ENCODE results near the gene SF1.

SF1 gene

DNA sequence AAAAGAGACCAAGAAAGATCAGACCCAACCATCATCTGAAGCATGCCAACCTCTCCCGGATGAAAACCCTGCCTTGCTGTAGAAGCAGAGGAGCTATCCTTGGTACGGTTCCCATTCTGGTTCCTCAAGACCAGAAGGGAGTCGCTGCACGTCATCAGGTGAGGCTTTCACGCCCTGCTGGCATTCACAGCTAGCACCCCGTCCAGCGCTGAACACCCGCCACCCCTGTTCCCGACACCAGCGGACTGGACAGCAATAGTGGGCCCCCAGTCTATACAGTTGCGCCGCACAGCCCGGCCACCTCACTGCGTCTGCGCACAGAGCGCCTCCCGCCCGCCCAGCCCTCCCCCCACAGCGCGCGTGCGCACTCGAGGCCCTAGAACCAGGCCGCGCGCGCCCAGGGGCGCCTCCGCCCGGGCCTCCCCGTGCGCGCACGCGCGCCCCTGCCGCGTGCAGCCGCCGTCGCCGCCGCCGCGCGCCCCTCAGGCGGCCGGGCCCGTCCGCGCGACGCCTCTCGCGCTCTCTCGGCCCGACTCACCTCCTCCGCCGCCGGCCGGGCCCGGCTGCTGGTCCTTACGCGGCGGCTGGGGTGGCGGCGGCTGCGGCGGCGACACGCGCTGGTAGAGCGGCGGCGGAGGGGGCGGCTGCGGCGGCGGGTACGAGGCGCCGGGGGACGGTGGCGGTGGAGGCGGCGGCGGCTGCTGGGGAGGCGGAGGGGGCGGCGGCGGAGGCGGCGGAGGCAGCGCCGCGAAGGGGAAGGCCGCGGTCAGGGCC, 706 bp downstream of the SF1 start:
- peak; percentile 82 for DNase-seq

DNA sequence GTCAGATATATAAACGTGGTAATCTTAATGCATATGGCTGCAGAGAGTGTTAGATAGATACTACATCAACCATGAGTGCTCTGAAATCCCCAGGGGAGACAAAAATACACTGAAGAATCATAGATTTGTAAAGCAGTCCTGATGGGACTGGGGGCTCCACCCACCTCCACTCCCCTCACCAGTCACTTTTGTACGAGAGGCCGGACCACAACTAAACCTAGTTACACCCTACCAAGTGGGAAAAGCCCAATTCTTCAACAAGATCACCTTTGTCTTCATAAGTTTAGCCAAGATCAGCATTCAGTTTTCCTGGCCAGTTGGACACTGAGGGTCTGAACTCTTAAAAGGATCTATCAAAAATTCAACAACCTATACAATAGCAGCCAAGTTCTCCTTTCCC, 1.5 kb downstream of the SF1 start:
- DNase-seq: no peak

DNA sequence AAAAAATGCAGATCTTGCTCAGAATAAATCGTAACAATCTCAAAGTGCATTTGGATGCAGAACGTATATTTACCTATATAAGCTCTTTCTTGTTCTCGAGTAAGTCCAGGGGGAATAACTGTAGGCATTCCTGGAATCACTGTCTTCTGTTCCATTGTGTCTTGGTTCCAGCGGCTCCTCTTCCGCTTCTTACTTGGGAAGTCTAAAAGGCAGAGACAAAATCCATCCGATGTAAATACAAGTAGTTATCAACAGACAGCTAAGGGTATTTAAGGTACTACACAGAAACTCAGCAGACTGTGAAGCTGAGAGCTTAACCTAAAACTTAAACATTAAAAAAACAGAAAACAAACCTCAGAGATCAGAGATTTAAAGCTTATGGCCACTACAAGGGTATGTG, 1.9 kb downstream of the SF1 start:
- DNase-seq: no peak

DNA sequence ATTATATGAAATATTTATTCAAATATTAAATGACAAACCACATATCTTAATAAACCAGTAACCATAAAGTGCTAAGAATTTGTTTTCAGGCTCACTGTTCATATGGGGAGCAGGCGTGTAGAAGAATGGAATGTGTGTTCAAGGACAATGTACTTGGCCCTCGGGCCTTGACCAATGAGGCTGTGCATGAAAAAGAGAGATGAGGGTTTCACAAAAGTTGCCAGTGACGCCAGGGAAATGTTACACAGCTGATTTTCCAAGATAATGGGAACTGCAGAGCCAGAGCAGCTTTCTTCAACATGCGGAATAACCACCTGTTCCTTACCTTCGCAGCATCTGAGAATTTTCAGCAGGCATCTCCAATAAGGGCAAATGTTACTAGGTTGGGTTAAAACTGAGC, 4.2 kb downstream of the SF1 start:
- no peak for DNase-seq

GRCh38 chr11:64772303-64773018, 5.9 kb downstream of the SF1 start:
- DNase-seq: no peak

DNA sequence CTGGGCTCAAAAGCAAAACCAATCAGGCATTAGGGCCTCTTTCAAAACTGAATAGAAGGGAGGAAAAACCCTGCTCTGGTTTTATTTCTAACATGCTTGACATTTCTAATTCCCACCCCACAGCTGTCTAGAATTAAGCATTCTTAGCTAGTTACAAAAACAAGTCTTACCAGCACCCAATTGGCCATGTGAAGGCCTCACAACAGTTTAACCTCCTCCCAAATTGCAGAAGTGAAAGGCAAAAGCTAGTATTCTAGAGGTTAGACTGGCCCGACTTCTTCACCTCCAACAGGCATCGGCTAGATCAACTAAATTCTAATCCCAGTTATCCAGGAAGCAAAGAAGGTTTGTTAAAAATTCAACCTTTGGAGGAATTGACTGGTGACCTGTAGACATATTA, 6.5 kb downstream of the SF1 start:
- no peak for DNase-seq

DNA sequence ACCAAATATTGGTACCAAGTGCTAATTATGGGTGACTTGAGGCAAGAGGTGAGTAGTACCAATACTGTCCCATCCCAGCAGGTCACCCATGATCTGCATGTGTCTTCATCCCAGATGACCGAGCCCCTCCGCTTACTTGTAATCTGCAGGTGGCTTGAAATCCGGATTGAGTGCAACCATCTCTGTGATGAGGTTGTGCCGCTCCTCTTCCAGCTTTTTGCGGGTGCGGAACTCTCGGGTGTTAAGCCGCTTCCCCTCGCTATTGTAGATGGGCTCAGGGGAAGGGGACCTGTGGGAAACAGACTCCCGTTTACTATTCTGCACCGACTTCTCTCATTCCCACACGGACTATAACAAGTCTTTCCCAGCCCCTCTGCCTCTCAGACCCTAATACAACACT, 8.2 kb downstream of the SF1 start:
- DNase-seq: no peak

- no peak for DNase-seq
These were observed 9.1 kb downstream of the SF1 start for GRCh38 chr11:64769283-64769682.

DNA sequence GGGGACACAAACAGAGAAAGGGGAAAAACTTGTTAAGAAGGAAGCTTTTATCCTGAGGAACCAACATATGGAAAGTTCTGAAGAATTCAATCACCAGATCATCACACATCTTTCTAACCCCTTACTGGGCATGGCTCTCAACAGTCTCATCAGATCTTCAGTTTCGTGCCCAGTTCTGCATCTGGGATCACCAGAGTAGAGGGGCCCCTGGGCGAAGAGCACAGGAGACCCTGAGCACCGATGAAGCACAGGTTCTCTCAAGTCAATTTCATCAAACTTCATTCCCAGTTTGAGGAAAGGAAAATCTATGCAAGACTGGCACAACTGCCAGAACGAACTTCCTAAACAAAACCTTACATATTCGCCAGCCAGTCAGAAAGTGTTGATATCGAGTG, 10.0 kb downstream of the SF1 start:
- DNase-seq: no peak

DNA sequence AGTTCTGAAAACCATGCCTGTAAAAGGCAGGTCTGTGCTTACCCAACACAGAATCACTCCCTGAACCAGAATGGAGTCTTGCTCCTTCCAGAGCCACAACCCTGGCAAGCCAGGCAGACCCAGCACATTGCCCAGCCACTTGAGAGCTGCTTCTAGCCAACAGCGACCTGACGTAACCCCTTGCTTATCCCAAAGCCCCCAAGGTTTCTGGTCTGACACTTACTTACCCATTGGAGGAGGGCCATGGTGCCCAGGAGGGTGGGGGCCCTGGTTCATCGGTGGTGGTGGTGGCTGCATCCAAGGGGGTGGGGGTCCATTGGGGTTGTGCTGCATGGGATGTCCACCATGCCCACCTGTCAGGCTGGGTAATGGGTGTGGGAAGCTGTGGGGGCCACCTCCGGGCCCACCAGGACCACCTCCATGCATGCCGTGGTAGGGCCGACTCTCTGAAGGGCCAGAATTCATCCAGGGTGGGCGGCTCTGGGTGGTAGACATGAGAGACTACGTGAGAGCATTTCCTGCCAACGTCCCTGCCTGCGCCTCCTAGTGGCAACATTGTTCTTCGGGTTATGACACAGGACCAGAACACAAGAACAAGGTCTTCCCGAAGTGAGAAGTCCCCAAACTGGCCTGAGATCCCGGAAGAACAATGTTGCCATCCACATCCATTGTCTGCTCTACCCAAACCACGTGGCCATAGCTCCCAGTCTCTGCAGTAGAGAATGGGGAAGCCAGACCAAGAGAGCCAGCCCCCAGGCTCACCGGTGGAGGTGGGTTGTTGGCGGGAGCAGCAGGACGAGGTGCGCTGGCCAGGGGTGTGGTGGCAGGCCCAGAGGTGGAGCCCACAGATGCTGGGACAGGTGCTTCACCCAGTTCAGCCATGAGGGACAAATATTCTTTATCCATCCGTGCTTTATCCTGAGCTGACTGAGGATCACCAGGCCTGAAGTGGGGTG, 10.7 kb downstream of the SF1 start:
- DNase-seq: peak; percentile 60

DNA sequence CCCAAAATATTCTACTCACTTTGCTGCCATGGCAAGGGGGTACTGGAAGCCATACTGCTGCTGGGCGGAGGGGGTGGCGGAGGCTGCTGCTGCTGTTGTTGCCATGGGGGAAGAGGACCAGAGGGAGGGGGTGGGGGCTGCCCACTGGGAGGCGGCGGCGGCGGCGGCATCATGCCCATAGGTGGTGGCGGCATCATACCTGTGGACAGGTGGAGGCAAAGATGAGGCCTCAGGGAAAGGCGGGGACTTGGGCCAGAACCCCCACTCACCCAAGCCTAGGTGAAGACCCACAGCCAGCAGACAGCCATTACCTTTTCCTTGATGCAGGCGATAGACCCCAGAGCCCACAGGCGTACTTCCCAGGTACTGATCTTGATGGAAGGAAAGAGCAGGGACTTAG, 11.5 kb downstream of the SF1 start:
- no peak for DNase-seq

DNA sequence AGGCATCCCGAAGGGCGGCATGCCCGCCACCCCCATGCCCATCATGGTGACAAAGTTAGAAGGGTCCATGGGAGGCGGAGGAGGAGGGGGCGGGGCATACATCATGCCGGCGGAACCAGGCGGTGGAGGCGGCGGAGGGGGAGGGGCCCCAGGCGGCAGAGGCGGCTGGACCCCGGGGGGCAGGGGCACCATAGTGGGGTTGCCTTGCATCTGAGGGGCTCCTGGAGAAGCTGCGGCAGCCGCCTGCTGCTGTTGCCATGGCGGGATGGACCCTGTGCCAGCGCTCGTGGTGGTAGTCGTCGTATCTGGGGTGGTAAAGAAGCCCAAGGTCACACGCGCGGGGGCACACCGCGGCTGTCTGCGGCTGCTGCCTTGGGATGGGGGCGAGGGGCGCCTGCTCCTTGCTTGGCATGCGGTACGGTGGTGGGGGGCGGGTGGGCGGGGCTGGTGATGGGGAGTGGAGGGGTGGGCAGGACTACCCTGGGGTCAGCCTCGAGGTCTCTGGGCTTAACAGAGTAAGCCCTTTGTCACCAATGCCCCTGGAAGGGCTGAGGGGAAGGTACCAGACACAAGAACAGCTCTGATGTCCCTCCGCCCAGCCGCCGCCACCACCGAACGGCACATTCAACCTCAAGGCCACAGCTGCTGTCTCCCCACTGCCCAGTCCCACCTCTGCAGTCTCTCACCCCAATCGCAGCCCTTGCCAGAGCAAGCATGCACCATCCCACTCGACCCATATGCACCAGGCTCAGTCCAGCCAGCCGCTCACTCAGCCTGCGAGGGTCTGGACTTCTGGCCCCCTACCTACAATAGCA, 12.3 kb downstream of the SF1 start:
- DNase-seq: no peak

GRCh38 chr11:64765291-64765850, 13.0 kb downstream of the SF1 start:
- DNase-seq: no peak

DNA sequence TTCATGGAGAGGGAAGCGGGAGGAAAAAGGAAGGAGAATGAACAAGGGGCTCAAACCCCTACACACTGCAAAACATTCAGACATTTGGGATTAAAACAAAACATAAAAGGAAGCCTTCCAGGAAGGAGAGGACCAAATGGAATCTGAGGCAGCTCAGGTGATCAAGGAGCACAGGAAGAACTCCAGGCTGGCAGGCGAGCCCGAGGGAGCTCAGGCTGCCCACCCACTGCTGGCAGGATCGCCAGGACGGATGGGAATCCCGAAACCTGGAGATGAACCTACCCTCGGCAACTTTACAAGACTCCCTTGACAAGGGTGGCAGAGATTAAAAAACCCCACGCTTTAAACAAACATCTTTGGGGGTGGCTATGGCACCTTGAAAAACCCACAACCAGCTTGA, 13.6 kb downstream of the SF1 start:
- no peak for DNase-seq

DNA sequence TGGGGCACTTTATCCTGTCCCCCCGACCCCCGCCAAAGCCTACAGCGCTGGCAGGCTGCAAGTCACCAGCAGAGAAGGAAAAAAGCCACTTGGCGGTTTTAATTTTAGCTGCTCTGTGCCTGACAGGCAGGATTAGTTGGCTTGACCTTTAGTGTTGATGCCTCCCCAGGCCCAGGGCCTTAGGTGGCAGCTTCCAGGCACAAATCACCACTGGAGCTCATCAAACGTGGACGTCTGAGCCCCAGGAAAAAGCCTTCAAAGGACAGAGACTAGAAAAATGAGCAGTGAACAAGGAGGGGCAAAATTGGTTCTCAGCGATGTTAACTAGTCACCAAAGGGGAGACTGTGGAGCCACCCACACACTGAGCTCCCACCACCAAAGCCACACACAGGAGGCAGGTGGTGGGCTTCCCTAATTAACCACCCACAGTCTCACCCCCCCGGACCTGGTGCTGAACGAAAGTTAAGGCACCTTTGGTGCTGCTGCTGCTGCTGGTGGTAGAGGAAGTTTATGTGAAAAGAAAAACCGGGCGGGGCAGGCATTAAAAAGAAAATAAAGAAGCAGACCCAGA, 14.2 kb downstream of the SF1 start:
- DNase-seq: no peak

DNA sequence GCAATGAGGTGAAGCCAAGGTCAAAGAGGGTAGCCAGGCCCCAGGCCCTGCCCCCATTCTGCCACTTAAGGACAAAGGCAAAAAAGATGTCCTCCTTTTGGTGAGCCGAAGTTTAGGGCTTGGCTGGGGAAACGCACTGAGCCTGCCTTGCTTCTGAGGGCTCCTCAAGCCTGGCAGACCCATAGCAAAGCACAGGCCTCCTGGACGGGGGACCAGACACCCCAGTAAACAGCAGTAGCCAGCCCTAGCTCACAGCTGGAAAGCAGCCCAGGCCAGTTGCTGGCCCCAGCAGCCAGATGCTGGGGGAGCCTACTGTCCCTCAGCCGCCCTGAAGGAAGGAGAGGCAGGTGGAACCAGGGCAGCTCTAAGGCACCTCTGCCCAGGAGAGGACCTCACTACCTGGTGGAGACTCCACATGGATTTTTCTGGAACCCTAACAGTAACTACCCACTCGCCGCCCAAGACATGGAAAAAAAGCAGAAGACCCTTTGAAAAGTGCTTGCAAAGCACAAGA, 14.8 kb downstream of the SF1 start:
- DNase-seq: no peak

GRCh38 chr11:64762674-64763525, 15.4 kb downstream of the SF1 start:
- DNase-seq: peak; percentile 74

DNA sequence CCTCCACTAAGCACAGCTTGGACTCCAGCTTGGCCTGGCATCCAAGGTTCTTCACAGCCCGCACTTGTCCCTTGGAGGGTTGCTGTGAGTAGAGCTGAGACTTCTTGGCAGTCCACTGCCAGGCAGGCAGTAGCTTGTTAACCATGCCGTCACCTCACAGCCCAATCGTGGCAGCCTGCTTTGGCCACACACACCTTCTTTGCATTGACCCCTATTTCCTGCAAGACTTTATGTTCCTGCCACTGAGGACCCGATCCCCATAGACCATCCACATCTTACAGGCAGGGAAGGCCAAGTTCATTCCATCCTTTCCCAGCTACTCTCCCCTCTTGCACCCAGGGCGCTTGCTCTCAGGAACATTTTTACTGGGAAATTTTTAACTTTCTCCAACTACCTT, 16.1 kb downstream of the SF1 start:
- no peak for DNase-seq

DNA sequence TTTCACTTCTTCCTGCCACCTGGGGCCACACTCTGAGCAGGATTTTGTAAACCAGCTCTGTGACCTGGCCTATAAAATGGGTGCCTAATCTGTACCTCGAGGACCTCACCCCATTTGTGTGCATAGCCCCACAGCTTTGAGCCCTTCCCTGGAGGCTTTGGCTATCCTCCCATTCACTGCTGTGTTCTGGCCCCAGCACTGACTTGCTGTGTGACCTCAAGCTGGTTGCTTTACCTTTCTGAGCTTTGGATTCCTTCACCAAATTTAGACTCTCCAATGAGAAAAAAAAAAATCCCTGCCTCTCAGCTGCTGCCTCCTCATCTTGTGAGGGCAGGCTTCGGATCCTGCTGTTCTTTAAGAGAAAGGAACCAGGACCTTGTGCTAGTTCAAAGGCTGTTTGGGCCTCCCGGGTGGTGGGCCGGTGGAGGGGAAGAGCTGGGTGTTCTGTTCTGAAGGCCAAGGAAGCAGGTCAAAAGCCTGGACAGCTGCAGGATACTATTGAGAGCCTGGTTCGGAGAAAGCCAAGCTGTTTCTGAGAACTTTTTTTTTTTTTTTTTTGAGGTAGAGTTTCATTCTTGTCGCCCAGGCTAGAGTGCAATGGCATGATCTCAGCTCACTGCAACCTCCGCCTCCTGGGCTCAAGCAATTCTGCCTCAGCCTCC, 17.5 kb downstream of the SF1 start:
- no peak for DNase-seq
